Measurements from ENCODE around the gene ZNF277.
"Not testable (repeated sequence)": the region's sequence is repeated elsewhere in the genome, so short reads cannot be mapped to it uniquely, and the experiment has no call there.

ZNF277 gene

GRCh38 chr7:112298543-112299100, 92.1 kb downstream of the ZNF277 start:
- DNase-seq, result no peak

DNA sequence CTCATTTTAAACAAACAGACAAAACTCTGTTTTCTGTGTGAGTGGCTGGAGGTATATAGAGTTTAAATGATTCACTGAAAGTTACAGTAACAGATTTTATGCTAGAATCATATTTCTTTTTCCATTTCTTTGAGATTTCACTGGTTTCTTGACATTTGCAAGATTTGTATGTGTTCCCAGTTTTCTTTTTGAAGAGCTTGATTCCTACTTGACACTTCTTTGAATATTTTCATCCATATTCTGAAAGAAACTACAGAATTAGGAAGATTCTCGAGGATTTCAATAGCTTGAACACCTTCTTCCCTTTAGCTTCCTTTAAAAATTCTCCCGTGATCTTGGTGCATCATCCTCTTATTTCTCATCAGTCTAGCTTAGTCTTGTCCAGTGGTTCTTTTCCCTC, 93.6 kb downstream of the ZNF277 start:
- no peak for DNase-seq

DNA sequence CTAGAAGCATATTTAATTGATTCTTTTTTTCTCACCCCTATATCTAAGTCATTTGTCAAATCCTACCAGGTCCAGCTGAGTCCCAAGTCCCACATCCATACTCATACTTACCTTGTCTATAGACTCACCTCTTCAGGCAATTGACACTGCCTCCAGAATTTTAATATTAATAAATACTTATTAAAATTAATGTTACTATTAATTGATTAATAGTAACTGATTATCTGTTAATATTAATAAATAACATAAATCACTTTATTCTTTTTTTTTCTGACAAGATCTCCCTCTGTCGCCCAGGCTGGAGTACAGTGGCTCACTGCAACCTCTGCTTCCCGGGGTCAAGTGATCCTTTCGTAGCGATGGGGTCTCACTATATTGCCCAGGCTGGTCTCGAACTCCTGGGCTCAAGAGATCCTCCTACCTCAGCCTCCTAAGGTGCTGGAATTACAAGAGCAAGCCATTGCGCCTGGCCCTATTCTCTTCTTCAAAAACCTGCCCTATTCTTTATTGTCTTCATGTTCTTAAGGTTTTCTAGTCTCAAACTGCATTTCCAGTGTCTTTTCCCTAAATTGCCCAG, 94.4 kb downstream of the ZNF277 start:
- no peak for DNase-seq

DNA sequence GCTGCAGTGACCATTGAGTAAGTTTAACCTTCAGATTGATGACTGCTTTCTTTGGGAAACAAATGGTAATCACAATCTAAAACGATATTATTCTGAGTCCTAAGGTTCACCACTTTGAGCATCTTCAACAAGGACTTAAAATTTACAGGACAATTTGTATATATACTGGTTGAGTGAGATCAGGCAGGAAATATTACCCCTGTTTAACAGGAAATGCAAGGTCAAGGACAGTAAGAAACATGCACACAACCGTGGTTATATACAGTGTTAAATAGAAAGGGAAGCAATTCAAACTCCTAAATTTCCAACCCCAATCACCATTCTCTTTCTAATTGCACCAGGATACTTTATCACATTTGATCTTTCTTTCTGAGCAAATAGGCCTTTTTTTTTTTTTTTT, 96.1 kb downstream of the ZNF277 start:
- DNase-seq, result no peak

- no peak for DNase-seq
Observed at GRCh38 chr7:112306903-112307302, 100.4 kb downstream of the ZNF277 start.

- DNase-seq, result no peak
Observed at GRCh38 chr7:112307506-112307905, 101.0 kb downstream of the ZNF277 start.

DNA sequence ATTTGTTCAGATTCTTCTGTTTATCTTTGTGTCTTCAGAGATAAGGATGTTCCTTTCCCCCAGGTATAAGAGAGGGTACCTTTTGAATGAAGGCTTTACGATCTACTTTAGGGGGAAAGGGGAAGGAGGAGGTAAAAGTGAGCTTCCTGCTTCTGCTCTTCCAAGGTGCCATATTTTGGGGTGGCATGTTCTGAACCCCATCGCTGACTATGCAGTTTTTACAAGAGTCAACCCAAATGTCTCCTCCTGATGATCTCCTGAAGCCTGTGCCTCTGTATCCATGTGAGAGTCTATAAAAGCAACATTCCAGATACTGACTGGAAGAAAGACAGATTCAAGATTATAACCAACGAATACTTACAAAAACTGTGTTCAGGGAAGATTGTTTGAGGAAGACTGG, 102.5 kb downstream of the ZNF277 start:
- DNase-seq, result no peak

- DNase-seq, result not testable (repeated sequence)
Observed at GRCh38 chr7:112316803-112317202, 110.3 kb downstream of the ZNF277 start.

- DNase-seq, result no peak
Observed at GRCh38 chr7:112322070-112322469, 115.6 kb downstream of the ZNF277 start.

DNA sequence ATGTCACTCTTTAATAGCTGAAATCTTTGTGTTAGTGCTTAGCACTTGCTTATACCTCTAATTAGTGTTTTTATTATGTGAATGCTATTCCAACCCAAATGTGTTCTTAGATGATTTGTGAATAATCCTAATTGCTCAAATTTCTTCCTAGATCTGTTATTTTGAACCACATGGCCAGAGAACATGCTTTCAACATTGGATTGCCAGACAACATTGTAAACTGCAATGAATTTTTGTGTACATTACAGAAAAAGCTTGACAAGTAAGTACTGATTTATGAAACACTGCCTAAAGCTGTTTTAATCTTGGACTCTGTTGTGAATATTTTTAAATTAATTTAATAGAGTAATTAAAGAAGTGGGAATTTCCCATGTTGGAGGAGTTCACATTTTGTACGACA, 121.1 kb downstream of the ZNF277 start:
- no peak for DNase-seq

GRCh38 chr7:112331492-112331891, 125.0 kb downstream of the ZNF277 start:
- no peak for DNase-seq

DNA sequence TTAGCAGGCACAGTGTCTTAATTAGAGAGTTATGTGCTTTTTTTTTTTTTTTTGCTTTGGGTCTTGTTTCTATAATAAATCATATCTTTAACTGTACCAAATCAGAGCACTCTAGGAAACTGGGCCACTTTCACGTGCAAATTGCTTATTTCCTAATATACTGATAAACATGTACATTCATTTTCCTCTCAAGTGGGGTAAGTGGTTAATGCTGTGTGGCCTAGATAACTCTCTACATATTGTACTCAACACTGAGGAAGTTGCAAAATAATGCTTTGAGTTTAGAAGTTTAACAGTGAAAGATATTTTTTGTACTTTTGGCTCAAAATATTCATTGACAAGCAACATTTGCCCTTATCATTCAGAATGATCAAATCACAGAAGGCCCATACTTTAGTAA, 127.9 kb downstream of the ZNF277 start:
- peak; percentile 27 for DNase-seq

GRCh38 chr7:112336261-112336660, 129.8 kb downstream of the ZNF277 start:
- no peak for DNase-seq

GRCh38 chr7:112336936-112337576, 130.6 kb downstream of the ZNF277 start:
- DNase-seq, result no peak

DNA sequence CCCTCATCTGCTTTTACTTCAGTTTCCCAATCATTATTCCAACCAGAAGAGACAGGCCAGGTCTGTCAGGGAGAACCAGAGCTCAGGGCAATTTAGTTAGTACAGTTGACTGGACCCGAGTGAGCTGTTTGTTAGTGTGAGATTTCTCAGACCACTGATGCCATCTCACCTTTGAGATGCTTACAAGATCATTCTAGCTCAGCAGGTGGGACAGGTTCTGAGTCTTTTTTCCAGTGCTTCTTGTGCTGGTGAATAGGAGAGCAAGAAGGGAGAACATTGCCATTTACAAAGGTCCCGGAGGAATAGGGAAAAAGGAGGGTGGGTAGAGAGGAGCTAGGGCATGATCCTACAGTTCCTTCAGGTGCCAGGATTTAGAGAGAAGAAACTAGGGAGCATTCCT, 131.4 kb downstream of the ZNF277 start:
- no peak for DNase-seq

DNA sequence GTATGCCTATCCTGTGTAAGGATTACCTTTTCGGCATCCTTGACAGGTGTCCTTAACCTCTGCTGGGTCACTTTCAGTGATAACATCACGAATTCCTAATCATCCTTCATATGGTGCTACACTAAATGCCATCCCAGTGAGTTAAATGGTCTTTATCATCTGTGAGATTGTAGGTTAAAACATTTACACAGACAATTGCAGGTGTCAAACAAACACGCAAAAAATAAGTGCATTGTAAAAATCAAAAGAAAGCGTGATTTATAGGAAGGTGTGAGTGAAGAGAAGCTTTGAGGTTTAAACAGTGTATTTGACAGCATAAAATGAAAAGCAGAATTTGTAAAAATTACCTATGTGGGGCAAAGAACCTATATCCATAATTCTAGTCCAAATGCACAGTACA, 132.3 kb downstream of the ZNF277 start:
- no peak for DNase-seq

GRCh38 chr7:112341464-112341863, 135.0 kb downstream of the ZNF277 start:
- DNase-seq, result no peak

GRCh38 chr7:112346381-112347060, 140.0 kb downstream of the ZNF277 start:
- no peak for DNase-seq

DNA sequence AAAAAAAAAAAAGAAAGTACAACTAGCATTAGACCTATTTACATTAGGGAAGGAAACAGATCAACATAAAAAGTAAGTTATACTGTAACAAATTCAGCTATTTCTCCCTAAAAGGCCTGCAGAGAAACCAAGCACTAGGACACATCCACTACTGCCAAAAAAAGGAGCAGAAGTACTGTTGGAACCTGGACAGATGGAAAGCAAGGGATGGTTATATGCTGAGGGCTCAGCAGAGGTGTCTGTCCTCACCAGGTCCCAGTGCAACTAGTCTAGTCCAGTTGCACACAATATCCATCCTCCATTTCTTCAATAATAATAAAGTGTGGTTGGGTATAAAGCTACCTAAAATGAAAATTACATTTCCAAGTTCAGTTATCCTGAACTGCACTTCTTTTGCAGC, 140.6 kb downstream of the ZNF277 start:
- no peak for DNase-seq

DNA sequence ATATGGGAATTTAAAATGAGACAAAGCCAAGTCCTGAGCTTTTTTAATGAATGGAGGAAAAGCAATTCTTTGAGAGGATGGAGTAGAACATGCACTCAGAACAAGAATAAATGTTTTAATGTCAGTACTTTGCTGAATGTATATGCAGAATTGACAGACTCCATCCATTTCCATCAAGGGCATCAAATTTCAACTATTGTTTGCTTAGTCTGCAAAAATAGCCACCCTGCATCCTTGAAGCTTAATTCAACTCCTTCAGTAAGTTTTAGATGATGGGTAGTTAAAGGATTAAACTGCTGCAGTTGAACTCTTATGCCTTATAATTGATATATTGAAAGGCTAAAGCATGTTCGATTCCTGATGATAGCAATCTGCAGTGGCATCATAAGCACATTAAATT, 144.1 kb downstream of the ZNF277 start:
- DNase-seq, result peak; percentile 49

DNA sequence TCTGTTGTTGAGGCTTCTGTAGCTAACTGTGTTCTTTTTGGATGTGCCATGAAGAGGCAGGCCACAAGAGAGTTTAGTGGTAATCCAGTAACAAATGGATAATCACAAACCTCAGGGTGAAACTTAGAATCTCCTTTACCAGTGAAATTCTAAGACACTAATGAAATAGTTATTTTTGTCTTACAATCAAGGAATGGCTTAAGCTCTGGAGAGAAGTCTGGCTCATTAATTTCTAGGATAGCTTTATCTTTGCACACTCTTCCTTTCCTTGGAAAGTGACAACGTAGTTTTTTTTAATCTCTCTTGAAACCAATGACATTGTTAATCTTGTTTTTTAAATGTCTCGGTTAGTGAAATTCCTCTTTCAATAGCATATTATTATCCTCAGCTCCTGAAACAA, 150.1 kb downstream of the ZNF277 start:
- DNase-seq, result no peak

DNA sequence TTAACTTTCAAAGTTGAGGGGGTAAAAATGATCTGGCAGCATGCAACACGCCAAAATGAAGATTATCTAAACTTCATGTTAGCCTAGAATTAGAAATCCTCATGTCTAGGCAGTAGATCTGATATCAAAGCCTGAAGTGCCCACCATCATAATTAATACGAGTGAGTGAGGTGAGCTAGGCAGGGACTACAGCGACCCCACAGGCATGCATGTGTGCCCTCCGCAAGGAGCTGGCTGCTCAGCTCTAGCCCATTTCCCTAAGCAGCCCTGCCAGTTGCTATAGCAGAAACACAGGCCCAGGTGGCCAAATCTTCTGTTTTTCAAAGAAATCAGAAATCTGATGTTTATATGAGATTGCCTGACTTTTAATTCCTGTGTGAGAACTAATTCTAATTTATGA, 150.6 kb downstream of the ZNF277 start:
- DNase-seq, result no peak

- no peak for DNase-seq
Observed at GRCh38 chr7:112358513-112358912, 152.0 kb downstream of the ZNF277 start.

- no peak for DNase-seq
Observed at GRCh38 chr7:112359086-112359485, 152.6 kb downstream of the ZNF277 start.

All from NCI-H69 (cell line).